IgD-negative memory B cell (primary cell): ENCODE measurements around the gene FKBP6. TPM values are rescaled to one million over a fixed set of nuclear protein-coding genes. Genes with fewer than 3 reads are reported as not detected.
"Not testable (repeated sequence)": the region's sequence is repeated elsewhere in the genome, so short reads cannot be mapped to it uniquely, and the experiment has no call there.

Experiments
- H3K27ac Mint-ChIP-seq, 3 donors: one replicate each; pipeline ENCODE4 v1.8.0; 2020 to 2022; ENCODE audit warnings: mild to moderate bottlenecking in 3 of 3, mixed read lengths in 3 of 3, moderate library complexity in 1 of 3
- H3K27me3 Mint-ChIP-seq: one replicate; pipeline ENCODE4 v1.8.0; 2021; ENCODE audit warnings: mixed read lengths
- H3K36me3 Mint-ChIP-seq: one replicate; pipeline ENCODE4 v1.8.0; 2020; ENCODE audit warnings: mild to moderate bottlenecking, mixed read lengths
- H3K4me1 Mint-ChIP-seq, 3 donors: one replicate each; pipeline ENCODE4 v1.8.0; 2020 to 2022; ENCODE audit warnings: mixed read lengths in 3 of 3, mild to moderate bottlenecking in 1 of 3
- H3K4me3 Mint-ChIP-seq, 4 donors: one replicate each; pipeline ENCODE4 v1.8.0; 2020 to 2022; ENCODE audit warnings: mild to moderate bottlenecking in 4 of 4, mixed read lengths in 4 of 4, moderate library complexity in 3 of 4
- H3K9me3 Mint-ChIP-seq, 3 donors: one replicate each; pipeline ENCODE4 v1.8.0; 2020 to 2021; ENCODE audit warnings: mixed read lengths in 3 of 3, mild to moderate bottlenecking in 1 of 3
- polyA plus RNA-seq: library from polyadenylated mRNA; unstranded; fragments of 300-500 nt; fragmentation: Illumina TruSeq; gene quantifications from one replicate; pipeline ENCODE4 v1.2.3, GENCODE V29; 2021

Gene FKBP6
- polyA plus RNA-seq, 1 donor from 2014 or later, result not detected

GRCh38 chr7:73314271-73314670 lies 13.7 kb upstream of the FKBP6 start:
- no peaks in the 10 kb centered on the region for H3K27me3 Mint-ChIP-seq
- no peaks in the 10 kb centered on the region for H3K36me3 Mint-ChIP-seq
- no peak overlapping the region for H3K4me3 Mint-ChIP-seq
- peaks cover 0 to under 1% (median under 1%) of the 10 kb centered on the region in 3 donors for H3K4me1 Mint-ChIP-seq
- no peaks in the 10 kb centered on the region for H3K9me3 Mint-ChIP-seq
- H3K27ac Mint-ChIP-seq, result no peak overlapping the region

DNA sequence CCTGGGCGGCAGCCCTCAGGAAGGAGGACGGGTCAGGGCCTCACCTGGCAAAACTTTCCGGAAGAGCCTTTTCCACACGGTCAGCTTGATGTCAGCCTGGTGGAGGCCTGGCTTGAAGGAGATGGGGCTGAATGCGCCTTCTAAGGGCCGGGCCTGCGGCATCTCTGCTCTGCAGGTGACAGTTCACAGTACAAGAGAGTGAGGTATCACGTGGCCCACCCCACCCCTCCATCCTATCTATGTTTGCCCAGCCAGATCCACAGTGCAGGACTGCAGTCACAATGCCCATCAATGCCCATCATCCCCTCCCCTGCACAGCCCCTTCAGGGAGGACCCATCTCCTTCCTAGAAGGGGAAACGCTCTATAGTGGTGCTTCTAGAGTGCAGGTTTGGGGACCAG lies 11.4 kb upstream of the FKBP6 start:
- no peaks in the 10 kb centered on the region for H3K27me3 Mint-ChIP-seq
- H3K36me3 Mint-ChIP-seq, result no peaks in the 10 kb centered on the region
- H3K9me3 Mint-ChIP-seq, result no peaks in the 10 kb centered on the region
- H3K4me1 Mint-ChIP-seq, result no peaks in the 10 kb centered on the region
- H3K4me3 Mint-ChIP-seq, result no peak overlapping the region
- no peak overlapping the region for H3K27ac Mint-ChIP-seq

DNA sequence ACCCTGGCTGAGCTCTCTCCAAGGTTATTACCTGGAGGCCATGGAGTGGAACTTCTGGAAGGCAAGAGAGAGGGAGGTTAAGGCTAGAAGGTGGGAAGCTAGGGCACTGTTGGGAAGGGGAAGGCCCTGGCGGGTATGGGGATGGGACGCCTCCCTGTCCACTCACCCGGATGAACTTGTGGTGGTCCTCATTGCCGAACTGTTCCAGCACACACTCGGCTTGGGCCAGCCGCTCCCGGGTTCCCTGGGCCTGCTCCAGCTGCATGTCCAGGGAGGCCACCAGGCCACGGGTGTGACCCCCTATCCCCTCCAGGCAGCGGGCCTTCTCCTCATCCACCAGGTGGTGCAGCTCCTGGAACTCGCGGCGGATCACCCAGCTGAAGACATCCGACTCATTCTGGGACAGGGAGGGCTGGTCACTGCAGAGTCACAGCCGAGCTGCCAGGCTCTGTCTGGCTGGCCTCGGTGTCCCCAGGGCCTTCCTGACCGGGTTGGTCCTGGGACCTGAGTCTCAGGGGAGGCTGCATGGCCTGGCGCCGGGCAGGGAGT lies 9.2 kb upstream of the FKBP6 start:
- H3K4me3 Mint-ChIP-seq, H3K9me3 Mint-ChIP-seq, H3K36me3 Mint-ChIP-seq, H3K4me1 Mint-ChIP-seq, H3K27ac Mint-ChIP-seq, H3K27me3 Mint-ChIP-seq: not testable (repeated sequence)

DNA sequence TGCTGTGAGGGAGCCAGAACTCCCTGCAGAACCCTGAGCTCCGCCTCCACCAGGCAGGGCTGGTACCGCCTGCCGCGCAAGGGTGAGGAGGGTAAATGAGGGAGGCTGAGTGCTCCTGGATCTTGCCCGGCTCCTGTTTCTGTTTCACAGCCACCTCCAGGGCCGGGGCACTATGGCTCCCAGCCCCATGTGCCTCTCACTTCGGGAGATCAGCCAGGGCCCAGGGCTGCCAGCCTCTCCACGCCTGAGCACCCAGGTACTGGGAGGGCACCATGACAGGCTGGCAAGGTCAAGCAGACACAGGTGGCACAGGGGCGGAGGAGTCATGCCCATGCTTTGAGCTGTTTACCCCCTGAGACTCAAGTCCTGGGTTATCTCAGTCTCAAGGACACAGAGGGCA lies 8.4 kb upstream of the FKBP6 start:
- not testable (repeated sequence) for H3K36me3 Mint-ChIP-seq, H3K27me3 Mint-ChIP-seq, H3K4me3 Mint-ChIP-seq, H3K27ac Mint-ChIP-seq, H3K9me3 Mint-ChIP-seq, H3K4me1 Mint-ChIP-seq

DNA sequence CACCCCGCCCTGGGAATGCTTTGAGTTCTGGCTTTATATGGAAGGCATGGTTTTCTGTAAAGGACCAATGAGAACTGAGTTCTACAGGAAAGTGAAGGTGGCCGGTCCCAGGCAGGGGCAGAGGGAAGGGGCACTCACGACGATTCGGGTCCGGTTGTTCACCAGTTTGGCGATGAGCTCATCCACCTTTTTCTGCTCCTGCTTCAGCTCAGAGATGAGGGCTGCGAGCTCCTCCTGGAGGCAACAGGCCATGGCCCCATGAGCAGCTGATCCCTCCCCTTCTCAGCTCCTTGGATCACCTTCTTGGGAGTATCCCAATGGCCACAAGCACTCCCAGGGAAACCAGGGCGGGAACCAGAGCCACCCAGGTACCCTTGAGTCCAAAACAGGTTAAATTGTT lies 8.0 kb upstream of the FKBP6 start:
- not testable (repeated sequence) for H3K36me3 Mint-ChIP-seq, H3K27ac Mint-ChIP-seq, H3K4me1 Mint-ChIP-seq, H3K4me3 Mint-ChIP-seq, H3K27me3 Mint-ChIP-seq, H3K9me3 Mint-ChIP-seq

DNA sequence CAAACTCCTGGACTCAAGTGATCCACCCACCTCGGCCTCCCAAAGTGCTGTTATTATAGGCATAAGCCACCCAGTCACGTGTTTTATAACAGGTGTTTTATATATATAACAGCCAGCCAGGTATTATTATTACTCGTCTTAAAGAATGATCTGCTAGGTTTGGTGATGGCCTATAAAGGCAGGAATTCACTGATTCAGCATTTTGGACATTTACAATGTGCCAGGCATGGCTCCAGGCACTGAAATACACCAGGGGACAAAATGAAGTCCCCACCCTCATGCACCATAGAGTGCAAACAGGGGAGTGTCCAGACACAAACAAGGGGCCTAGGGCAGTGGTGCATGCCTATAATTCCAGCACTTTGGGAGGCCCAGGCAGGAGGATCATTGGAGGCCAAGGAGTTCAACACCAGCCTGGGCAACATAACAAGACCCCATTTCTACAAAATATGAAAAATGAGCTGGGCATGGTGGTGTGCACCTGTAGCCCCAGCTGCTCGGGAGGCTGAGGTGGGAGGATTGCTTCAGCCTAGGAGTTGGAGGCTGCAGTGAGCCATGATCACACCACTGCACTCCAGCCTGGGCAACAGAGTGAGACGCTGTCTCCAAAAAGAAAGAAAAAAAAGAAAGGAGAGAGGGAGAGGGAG lies 4.4 kb upstream of the FKBP6 start:
- H3K9me3 Mint-ChIP-seq, H3K27ac Mint-ChIP-seq, H3K36me3 Mint-ChIP-seq, H3K4me1 Mint-ChIP-seq, H3K27me3 Mint-ChIP-seq: not testable (repeated sequence)
- peak overlapping the region in 3 of 4 donors; percentile 63 to 89 (median 87) for H3K4me3 Mint-ChIP-seq

DNA sequence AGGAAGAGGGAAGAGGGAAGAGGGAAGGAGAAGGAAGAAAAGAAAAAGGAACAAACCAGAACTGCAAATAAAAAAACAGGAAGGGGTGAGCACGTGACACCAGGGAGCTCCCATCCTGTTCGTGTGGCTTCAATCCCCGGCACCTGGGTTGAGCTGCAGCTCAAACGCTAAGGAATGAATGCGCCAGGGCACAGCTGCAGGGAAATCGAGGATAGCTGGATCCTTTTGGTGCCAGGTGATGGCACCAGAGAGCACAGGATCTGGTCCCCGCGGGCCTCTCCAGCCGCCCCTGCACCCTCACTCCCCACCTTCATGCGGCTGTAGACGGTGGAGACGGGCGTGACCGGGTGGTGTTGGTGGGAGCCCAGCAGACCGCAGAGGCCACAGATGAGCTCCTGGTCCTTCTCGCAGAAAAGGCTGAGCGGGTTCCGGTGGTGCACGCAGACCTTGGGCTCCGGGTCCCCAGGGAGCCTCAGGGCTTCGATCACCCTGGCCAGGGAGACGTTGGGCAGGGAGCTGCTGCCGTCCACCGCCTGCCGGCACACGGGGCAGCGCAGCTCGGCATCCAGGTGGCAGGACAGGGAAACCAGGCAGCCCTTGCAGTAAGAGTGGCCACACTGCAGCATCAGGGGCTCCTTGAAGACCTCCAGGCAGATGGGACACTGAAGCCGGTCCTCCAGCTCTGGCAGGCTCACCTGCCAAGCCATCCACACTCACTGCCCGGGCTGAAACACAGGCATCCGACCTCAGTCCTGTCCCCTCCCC lies 3.7 kb upstream of the FKBP6 start:
- not testable (repeated sequence) for H3K4me1 Mint-ChIP-seq, H3K27me3 Mint-ChIP-seq, H3K9me3 Mint-ChIP-seq, H3K36me3 Mint-ChIP-seq, H3K27ac Mint-ChIP-seq
- H3K4me3 Mint-ChIP-seq, result peak overlapping the region in 3 of 4 donors; percentile 63 to 89 (median 87)

- not testable (repeated sequence) for H3K4me3 Mint-ChIP-seq, H3K4me1 Mint-ChIP-seq, H3K36me3 Mint-ChIP-seq, H3K9me3 Mint-ChIP-seq, H3K27ac Mint-ChIP-seq, H3K27me3 Mint-ChIP-seq
Measured at GRCh38 chr7:73325424-73325823, 2.5 kb upstream of the FKBP6 start.

GRCh38 chr7:73327449-73327848 lies 512 bp upstream of the FKBP6 start:
- H3K4me3 Mint-ChIP-seq, result peak overlapping the region in 1 of 4 donors; percentile 10
- H3K9me3 Mint-ChIP-seq, H3K27ac Mint-ChIP-seq, H3K27me3 Mint-ChIP-seq, H3K36me3 Mint-ChIP-seq, H3K4me1 Mint-ChIP-seq: not testable (repeated sequence)

DNA sequence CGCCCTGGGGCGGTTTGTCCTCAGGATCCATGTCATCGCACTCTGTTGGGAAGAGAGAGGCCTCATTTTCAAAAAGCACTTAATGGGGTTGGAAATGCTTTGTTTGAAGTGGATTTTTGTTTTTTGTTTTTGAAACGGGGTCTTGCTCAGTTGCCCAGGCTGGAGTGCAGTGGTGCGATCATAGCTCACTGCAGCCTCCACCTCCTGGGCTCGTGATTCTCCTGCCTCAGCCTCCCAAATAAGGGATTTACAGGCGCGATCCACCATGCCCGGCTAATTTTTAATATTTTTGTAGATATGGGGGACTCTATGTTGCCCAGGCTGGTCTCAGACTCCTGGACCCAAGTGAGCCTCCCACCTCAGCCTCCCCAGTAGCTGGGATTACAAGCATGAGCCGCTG lies 735 bp downstream of the FKBP6 start:
- Mint-ChIP-seq H3K36me3 (peaks cover 2% of the 10 kb centered on the region), H3K4me1 (peaks cover 0 to 3% (median 2%) of the 10 kb centered on the region in 3 donors)

DNA sequence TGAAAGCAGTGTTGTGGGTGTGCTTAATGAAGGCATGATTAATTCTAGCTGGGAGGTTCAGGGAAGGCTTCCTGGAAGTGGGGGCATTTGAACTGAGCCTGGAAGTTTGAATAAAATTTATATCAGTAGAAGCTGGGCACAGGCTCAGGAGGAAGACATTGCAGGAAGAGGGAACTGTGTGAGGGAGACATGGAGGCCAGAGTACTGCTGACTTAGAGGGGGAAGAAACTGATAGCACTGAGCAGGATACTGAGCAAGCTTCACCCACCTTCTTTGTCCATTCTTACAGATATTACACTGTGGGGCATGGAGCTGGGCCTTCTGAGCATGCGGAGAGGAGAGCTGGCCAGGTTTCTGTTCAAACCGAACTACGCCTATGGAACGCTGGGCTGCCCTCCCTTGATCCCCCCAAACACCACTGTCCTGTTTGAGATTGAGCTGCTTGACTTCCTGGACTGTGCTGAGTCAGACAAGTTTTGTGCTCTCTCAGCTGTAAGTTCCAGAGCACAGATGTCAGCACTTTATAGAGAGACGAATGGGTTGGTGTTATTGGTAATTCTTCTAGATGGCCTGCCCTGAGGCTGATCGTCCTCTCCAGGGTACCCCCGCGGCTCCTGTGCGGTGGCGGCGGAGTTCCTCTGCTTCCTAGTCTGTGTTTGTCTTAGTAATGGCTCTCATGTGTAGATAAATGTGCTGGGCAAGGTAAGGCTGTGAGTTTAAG lies 2.1 kb downstream of the FKBP6 start:
- peaks cover 1% of the 10 kb centered on the region for H3K27me3 Mint-ChIP-seq
- H3K4me3 Mint-ChIP-seq, result no peak overlapping the region
- H3K9me3 Mint-ChIP-seq, result no peaks in the 10 kb centered on the region
- peaks cover 2% of the 10 kb centered on the region for H3K36me3 Mint-ChIP-seq
- peaks cover 0 to 3% (median 0%) of the 10 kb centered on the region in 3 donors for H3K4me1 Mint-ChIP-seq
- peak overlapping the region in 2 of 3 donors; percentile 23 to 59 for H3K27ac Mint-ChIP-seq

More for the DNA sequence above, 735 bp downstream of the FKBP6 start:
- Mint-ChIP-seq H3K27ac (peak overlapping the region in 1 of 3 donors; percentile 23), H3K27me3 (peaks cover 1% of the 10 kb centered on the region), H3K9me3 (no peaks in the 10 kb centered on the region), H3K4me3 (no peak overlapping the region)

DNA sequence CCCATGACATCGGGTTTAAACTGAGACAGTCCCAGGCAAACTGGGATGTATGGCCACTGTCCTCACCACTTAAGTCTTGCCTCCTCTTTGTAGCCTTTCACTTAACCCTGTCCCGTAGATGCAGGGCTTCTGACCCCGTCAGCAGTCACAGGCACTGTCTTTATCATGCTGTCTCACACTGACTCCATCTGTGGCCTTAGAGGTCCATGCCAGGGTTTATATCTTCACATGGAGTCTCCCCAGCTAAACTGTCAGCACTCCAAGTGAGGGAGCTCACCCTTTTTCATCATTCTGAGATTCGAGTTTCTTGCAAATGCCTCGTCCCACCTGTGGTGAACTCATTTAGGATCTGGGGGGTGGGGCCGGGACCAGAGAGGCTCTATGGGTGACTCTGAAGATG lies 2.8 kb downstream of the FKBP6 start:
- Mint-ChIP-seq H3K9me3 (no peaks in the 10 kb centered on the region), H3K27ac (peak overlapping the region in 1 of 3 donors; percentile 39), H3K27me3 (peaks cover 1% of the 10 kb centered on the region), H3K4me3 (no peak overlapping the region), H3K36me3 (peaks cover 2% of the 10 kb centered on the region), H3K4me1 (peaks cover 0 to 3% (median 0%) of the 10 kb centered on the region in 3 donors)

- Mint-ChIP-seq H3K27me3 (peaks cover 1% of the 10 kb centered on the region), H3K4me1 (peaks cover 0 to 3% (median 0%) of the 10 kb centered on the region in 3 donors), H3K4me3 (no peak overlapping the region), H3K36me3 (peaks cover 2% of the 10 kb centered on the region), H3K27ac (no peak overlapping the region), H3K9me3 (no peaks in the 10 kb centered on the region)
Measured at GRCh38 chr7:73332447-73332846, 4.5 kb downstream of the FKBP6 start.

GRCh38 chr7:73338321-73338720 lies 10.4 kb downstream of the FKBP6 start:
- Mint-ChIP-seq H3K27me3 (peaks cover 5% of the 10 kb centered on the region), H3K9me3 (no peaks in the 10 kb centered on the region), H3K4me3 (no peak overlapping the region), H3K36me3 (peaks cover 2% of the 10 kb centered on the region), H3K4me1 (peaks cover 0 to 6% (median 3%) of the 10 kb centered on the region in 3 donors), H3K27ac (no peak overlapping the region)

- Mint-ChIP-seq H3K4me1 (peaks cover 0 to 6% (median 3%) of the 10 kb centered on the region in 3 donors), H3K27ac (no peak overlapping the region), H3K36me3 (peaks cover 2% of the 10 kb centered on the region), H3K27me3 (peaks cover 5% of the 10 kb centered on the region), H3K4me3 (no peak overlapping the region), H3K9me3 (peaks cover 0 to 1% (median 0%) of the 10 kb centered on the region in 3 donors)
Measured at GRCh38 chr7:73340514-73340913, 12.6 kb downstream of the FKBP6 start.
